GM12878 (cell line): Measurements from ENCODE around the gene LGALS13. TPM values are rescaled to one million over a fixed set of nuclear protein-coding genes. Genes with fewer than 3 reads are reported as not detected.

Experiments
- polyA plus RNA-seq, 11 experiments: library from polyadenylated mRNA; depleted of rRNA in 4 of 11; unstranded in 6 of 11; stranded (reverse) in 5 of 11; fragments of >200 nt; fragmentation: Nextera tagmentation in 4 of 11; fragmentation: Illumina TruSeq in 1 of 11; extraction: Ambion mirVana in 4 of 11; extraction: Trizol in 1 of 11; gene quantifications; 1 replicate in 1 of 11; 2 replicates in 10 of 11; pipeline versions ENCODE4 v1.2.1 to v1.2.3, GENCODE V29; 2011 to 2016; ENCODE audit warnings: inconsistent platforms in 2 of 11, missing spikeins in 2 of 11, low read depth in 1 of 11
- small RNA-seq: library from RNA; depleted of rRNA; stranded (forward); fragments of <200 nt; gene quantifications from one replicate; pipeline ENCODE3, GENCODE V24; 2014
- total RNA-seq, 4 experiments: library from RNA; depleted of rRNA in 3 of 4; stranded (reverse); fragments of >200 nt in 3 of 4; fragmentation: Illumina TruSeq in 1 of 4; extraction: Trizol in 1 of 4; gene quantifications; 2 replicates each; pipeline versions ENCODE4 v1.2.1 to v1.2.3, GENCODE V29; 2013 to 2021

Gene LGALS13
- total and polyA plus RNA-seq, 10 of the 15 experiments (the other 5 are each of a cell fraction or from before 2014, with no cell fraction given): not detected

Small RNAs within 50 kb of the gene (small RNA-seq; reads per million reads assigned to genes)
- gene AC005176.2 (not detected), gene RPS29P24 (not detected), gene RPS29P25 (not detected), gene RPS29P26 (not detected), gene RPS29P30 (not detected)

Other genes with a start within 250 kb of the LGALS13 start
Only the 7 nearest of the 17 such genes appear.
- 106 and 113 TPM in 2 replicates for gene TIMM50, start 121.7 kb upstream of the LGALS13 start, total RNA-seq (2014; rRNA removed)
- gene TIMM50, start 121.7 kb upstream of the LGALS13 start, total RNA-seq (2014; rRNA removed; fragmentation: Illumina TruSeq; extraction: Trizol): 55.9 and 59.3 TPM in 2 replicates
- 92.0 and 95.5 TPM in 2 replicates for gene TIMM50, start 121.7 kb upstream of the LGALS13 start, total RNA-seq (2021)
- 93.2 and 106 TPM in 2 replicates for gene TIMM50, start 121.7 kb upstream of the LGALS13 start, polyA plus RNA-seq (2011; rRNA removed)
- 43.7 and 68.4 TPM in 2 replicates for gene TIMM50, start 121.7 kb upstream of the LGALS13 start, polyA plus RNA-seq (2014; fragmentation: Illumina TruSeq; extraction: Trizol)
- gene TIMM50, start 121.7 kb upstream of the LGALS13 start, polyA plus RNA-seq (2014; fragmentation: Nextera tagmentation; extraction: Ambion mirVana): 10 to 100 TPM; 15.6 to 34.7 TPM
- 109 and 112 TPM in 2 replicates for gene TIMM50, start 121.7 kb upstream of the LGALS13 start, polyA plus RNA-seq (2014; rRNA removed)
- 100 to 1,000 TPM; 133 to 146 TPM for gene TIMM50, start 121.7 kb upstream of the LGALS13 start, polyA plus RNA-seq (2016; fragmentation: Nextera tagmentation; extraction: Ambion mirVana)
- gene DLL3, start 103.6 kb upstream of the LGALS13 start, total RNA-seq (2014; rRNA removed): 1.5 and 2.0 TPM in 2 replicates
- gene DLL3, start 103.6 kb upstream of the LGALS13 start, total RNA-seq (2014; rRNA removed; fragmentation: Illumina TruSeq; extraction: Trizol): 0.36 and 0.41 TPM in 2 replicates
- 0.93 and 1.3 TPM in 2 replicates for gene DLL3, start 103.6 kb upstream of the LGALS13 start, total RNA-seq (2021)
- gene DLL3, start 103.6 kb upstream of the LGALS13 start, polyA plus RNA-seq (2011; rRNA removed): 0.58 and 0.64 TPM in 2 replicates
- gene DLL3, start 103.6 kb upstream of the LGALS13 start, polyA plus RNA-seq (2014; fragmentation: Illumina TruSeq; extraction: Trizol): 0.06 and 0.22 TPM in 2 replicates
- gene DLL3, start 103.6 kb upstream of the LGALS13 start, polyA plus RNA-seq (2014; fragmentation: Nextera tagmentation; extraction: Ambion mirVana): under 1 TPM; 0.18 to 0.57 TPM
- gene DLL3, start 103.6 kb upstream of the LGALS13 start, polyA plus RNA-seq (2014; rRNA removed): 1.5 and 1.9 TPM in 2 replicates
- gene DLL3, start 103.6 kb upstream of the LGALS13 start, polyA plus RNA-seq (2016; fragmentation: Nextera tagmentation; extraction: Ambion mirVana): 1 to 10 TPM; 1.4 to 1.6 TPM
- not detected in 2 replicates for gene SELENOV, start 87.4 kb upstream of the LGALS13 start, total RNA-seq (2014; rRNA removed)
- gene SELENOV, start 87.4 kb upstream of the LGALS13 start, total RNA-seq (2014; rRNA removed; fragmentation: Illumina TruSeq; extraction: Trizol): not detected in 2 replicates
- not detected in 2 replicates for gene SELENOV, start 87.4 kb upstream of the LGALS13 start, total RNA-seq (2021)
- not detected in 2 replicates for gene SELENOV, start 87.4 kb upstream of the LGALS13 start, polyA plus RNA-seq (2011; rRNA removed)
- not detected in 2 replicates for gene SELENOV, start 87.4 kb upstream of the LGALS13 start, polyA plus RNA-seq (2014; fragmentation: Illumina TruSeq; extraction: Trizol)
- gene SELENOV, start 87.4 kb upstream of the LGALS13 start, polyA plus RNA-seq (2014; fragmentation: Nextera tagmentation; extraction: Ambion mirVana): not detected
- not detected in 2 replicates for gene SELENOV, start 87.4 kb upstream of the LGALS13 start, polyA plus RNA-seq (2014; rRNA removed)
- gene SELENOV, start 87.4 kb upstream of the LGALS13 start, polyA plus RNA-seq (2016; fragmentation: Nextera tagmentation; extraction: Ambion mirVana): not detected
- gene EID2B, start 69.7 kb upstream of the LGALS13 start, total RNA-seq (2014; rRNA removed): 4.1 and 5.5 TPM in 2 replicates
- 3.7 and 5.2 TPM in 2 replicates for gene EID2B, start 69.7 kb upstream of the LGALS13 start, total RNA-seq (2014; rRNA removed; fragmentation: Illumina TruSeq; extraction: Trizol)
- gene EID2B, start 69.7 kb upstream of the LGALS13 start, total RNA-seq (2021): 3.9 and 4.3 TPM in 2 replicates
- gene EID2B, start 69.7 kb upstream of the LGALS13 start, polyA plus RNA-seq (2011; rRNA removed): 5.0 and 5.1 TPM in 2 replicates
- 1.4 and 2.9 TPM in 2 replicates for gene EID2B, start 69.7 kb upstream of the LGALS13 start, polyA plus RNA-seq (2014; fragmentation: Illumina TruSeq; extraction: Trizol)
- 1 to 10 TPM; 5.8 to 6.1 TPM for gene EID2B, start 69.7 kb upstream of the LGALS13 start, polyA plus RNA-seq (2014; fragmentation: Nextera tagmentation; extraction: Ambion mirVana)
- 8.8 and 10.1 TPM in 2 replicates for gene EID2B, start 69.7 kb upstream of the LGALS13 start, polyA plus RNA-seq (2014; rRNA removed)
- gene EID2B, start 69.7 kb upstream of the LGALS13 start, polyA plus RNA-seq (2016; fragmentation: Nextera tagmentation; extraction: Ambion mirVana): 1 to 10 TPM; 4.8 to 5.9 TPM
- gene EID2, start 62.4 kb upstream of the LGALS13 start, total RNA-seq (2014; rRNA removed): 9.0 and 11.3 TPM in 2 replicates
- gene EID2, start 62.4 kb upstream of the LGALS13 start, total RNA-seq (2014; rRNA removed; fragmentation: Illumina TruSeq; extraction: Trizol): 5.9 and 7.0 TPM in 2 replicates
- 9.6 and 9.7 TPM in 2 replicates for gene EID2, start 62.4 kb upstream of the LGALS13 start, total RNA-seq (2021)
- 4.8 and 7.2 TPM in 2 replicates for gene EID2, start 62.4 kb upstream of the LGALS13 start, polyA plus RNA-seq (2011; rRNA removed)
- 5.8 and 7.0 TPM in 2 replicates for gene EID2, start 62.4 kb upstream of the LGALS13 start, polyA plus RNA-seq (2014; fragmentation: Illumina TruSeq; extraction: Trizol)
- 1 to 10 TPM; 2.7 to 4.4 TPM for gene EID2, start 62.4 kb upstream of the LGALS13 start, polyA plus RNA-seq (2014; fragmentation: Nextera tagmentation; extraction: Ambion mirVana)
- 11.4 and 15.5 TPM in 2 replicates for gene EID2, start 62.4 kb upstream of the LGALS13 start, polyA plus RNA-seq (2014; rRNA removed)
- 10 to 100 TPM in 1 of 2 experiments, 1 to 10 TPM in 1; 1.6 to 10.4 TPM for gene EID2, start 62.4 kb upstream of the LGALS13 start, polyA plus RNA-seq (2016; fragmentation: Nextera tagmentation; extraction: Ambion mirVana)
- not detected in 2 replicates for gene LGALS16, start 53.4 kb downstream of the LGALS13 start, total RNA-seq (2014; rRNA removed)
- not detected in 2 replicates for gene LGALS16, start 53.4 kb downstream of the LGALS13 start, total RNA-seq (2014; rRNA removed; fragmentation: Illumina TruSeq; extraction: Trizol)
- not detected in 2 replicates for gene LGALS16, start 53.4 kb downstream of the LGALS13 start, total RNA-seq (2021)
- not detected in 2 replicates for gene LGALS16, start 53.4 kb downstream of the LGALS13 start, polyA plus RNA-seq (2011; rRNA removed)
- gene LGALS16, start 53.4 kb downstream of the LGALS13 start, polyA plus RNA-seq (2014; fragmentation: Illumina TruSeq; extraction: Trizol): not detected in 2 replicates
- gene LGALS16, start 53.4 kb downstream of the LGALS13 start, polyA plus RNA-seq (2014; fragmentation: Nextera tagmentation; extraction: Ambion mirVana): not detected
- not detected in 2 replicates for gene LGALS16, start 53.4 kb downstream of the LGALS13 start, polyA plus RNA-seq (2014; rRNA removed)
- gene LGALS16, start 53.4 kb downstream of the LGALS13 start, polyA plus RNA-seq (2016; fragmentation: Nextera tagmentation; extraction: Ambion mirVana): not detected
- gene LGALS14, start 102.0 kb downstream of the LGALS13 start, total RNA-seq (2014; rRNA removed): 6.9 and 9.0 TPM in 2 replicates
- gene LGALS14, start 102.0 kb downstream of the LGALS13 start, total RNA-seq (2014; rRNA removed; fragmentation: Illumina TruSeq; extraction: Trizol): 5.2 and 6.2 TPM in 2 replicates
- 4.9 and 6.6 TPM in 2 replicates for gene LGALS14, start 102.0 kb downstream of the LGALS13 start, total RNA-seq (2021)
- gene LGALS14, start 102.0 kb downstream of the LGALS13 start, polyA plus RNA-seq (2011; rRNA removed): 9.3 and 12.2 TPM in 2 replicates
- 8.1 and 8.5 TPM in 2 replicates for gene LGALS14, start 102.0 kb downstream of the LGALS13 start, polyA plus RNA-seq (2014; fragmentation: Illumina TruSeq; extraction: Trizol)
- gene LGALS14, start 102.0 kb downstream of the LGALS13 start, polyA plus RNA-seq (2014; fragmentation: Nextera tagmentation; extraction: Ambion mirVana): 10 to 100 TPM; 21.0 to 34.6 TPM
- 5.2 and 7.6 TPM in 2 replicates for gene LGALS14, start 102.0 kb downstream of the LGALS13 start, polyA plus RNA-seq (2014; rRNA removed)
- gene LGALS14, start 102.0 kb downstream of the LGALS13 start, polyA plus RNA-seq (2016; fragmentation: Nextera tagmentation; extraction: Ambion mirVana): 1 to 10 TPM; 5.1 to 6.2 TPM